ENCODE results near the gene PACSIN1. TPM values are rescaled to one million over a fixed set of nuclear protein-coding genes. Genes with fewer than 3 reads are reported as not detected.

PACSIN1 gene
- total RNA-seq, 6 experiments from 2014 or later: 0.05 to 0.37 (median 0.22) TPM; not detected in 1

DNA sequence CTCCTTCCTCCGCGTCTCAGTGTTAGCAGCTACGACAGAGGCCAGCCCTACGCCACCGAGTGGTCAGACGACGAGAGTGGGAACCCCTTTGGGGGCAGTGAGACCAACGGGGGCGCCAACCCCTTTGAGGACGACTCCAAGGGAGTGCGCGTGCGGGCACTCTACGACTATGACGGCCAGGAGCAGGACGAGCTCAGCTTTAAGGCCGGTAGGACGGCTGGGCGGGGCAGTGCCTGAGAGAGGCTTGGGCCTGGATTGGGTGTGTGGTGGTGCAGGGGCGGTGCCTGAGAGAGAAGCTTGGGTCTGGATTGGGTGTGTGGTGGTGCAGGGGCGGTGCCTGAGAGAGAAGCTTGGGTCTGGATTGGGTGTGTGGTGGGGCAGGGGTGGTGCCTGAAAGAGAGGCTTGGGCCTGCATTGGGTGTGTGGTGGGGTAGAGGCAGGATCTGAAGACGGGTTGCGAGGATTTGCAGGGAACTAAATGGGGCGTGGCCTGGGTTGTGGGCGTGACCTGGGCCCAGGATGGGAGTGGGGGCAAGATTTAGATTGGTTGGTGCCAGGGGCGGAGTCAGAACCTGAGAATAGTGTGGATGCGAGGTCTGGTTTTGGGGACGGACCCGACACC is 65.8 kb downstream of the PACSIN1 start:
- TF ChIP-seq, protein P1, sequence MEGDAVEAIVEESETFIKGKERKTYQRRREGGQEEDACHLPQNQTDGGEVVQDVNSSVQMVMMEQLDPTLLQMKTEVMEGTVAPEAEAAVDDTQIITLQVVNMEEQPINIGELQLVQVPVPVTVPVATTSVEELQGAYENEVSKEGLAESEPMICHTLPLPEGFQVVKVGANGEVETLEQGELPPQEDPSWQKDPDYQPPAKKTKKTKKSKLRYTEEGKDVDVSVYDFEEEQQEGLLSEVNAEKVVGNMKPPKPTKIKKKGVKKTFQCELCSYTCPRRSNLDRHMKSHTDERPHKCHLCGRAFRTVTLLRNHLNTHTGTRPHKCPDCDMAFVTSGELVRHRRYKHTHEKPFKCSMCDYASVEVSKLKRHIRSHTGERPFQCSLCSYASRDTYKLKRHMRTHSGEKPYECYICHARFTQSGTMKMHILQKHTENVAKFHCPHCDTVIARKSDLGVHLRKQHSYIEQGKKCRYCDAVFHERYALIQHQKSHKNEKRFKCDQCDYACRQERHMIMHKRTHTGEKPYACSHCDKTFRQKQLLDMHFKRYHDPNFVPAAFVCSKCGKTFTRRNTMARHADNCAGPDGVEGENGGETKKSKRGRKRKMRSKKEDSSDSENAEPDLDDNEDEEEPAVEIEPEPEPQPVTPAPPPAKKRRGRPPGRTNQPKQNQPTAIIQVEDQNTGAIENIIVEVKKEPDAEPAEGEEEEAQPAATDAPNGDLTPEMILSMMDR (IDR thresholded peaks at IDR 0.05): no peak
- TF ChIP-seq POLR2A (IDR thresholded peaks at IDR 0.05): no peak

DNA sequence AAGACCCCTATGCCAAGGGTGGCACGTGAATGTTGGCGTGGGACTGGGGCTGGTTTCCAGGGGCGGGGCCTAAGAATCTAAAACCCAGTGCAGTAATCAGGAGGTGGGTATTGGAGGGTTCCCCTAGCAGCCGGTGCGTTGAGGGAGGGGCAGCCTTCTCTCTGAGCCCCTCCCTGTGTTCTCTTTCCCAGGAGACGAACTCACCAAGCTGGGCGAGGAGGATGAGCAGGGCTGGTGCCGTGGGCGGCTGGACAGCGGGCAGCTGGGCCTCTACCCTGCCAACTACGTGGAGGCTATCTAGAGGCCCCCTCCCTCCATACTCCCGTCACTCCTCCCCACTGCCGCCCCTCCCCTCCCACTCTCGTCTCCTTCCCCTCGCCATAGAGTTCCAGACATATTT is 66.4 kb downstream of the PACSIN1 start:
- H3K4me3 ChIP-seq: no peak overlapping the region
- H3K27ac ChIP-seq: no peak overlapping the region
- no peaks in the 10 kb centered on the region for H3K9me3 ChIP-seq
- WGBS (ENCODE audit: insufficient coverage, low coverage, low lambda C conversion rate, missing lambda C conversion rate): 100% methylated on average over 4 of the region's 15 CpGs
- ATAC-seq (no peak), DNase-seq (no peak)
- intact Hi-C loops (cut with DNase I): loop anchor here (5.0 kb wide), 2 partner anchors 70 to 75 kb away; no protein-coding TSS in a partner anchor
- H3K4me1 ChIP-seq: peaks cover 0 to 9% (median 0%) of the 10 kb centered on the region in 4 donors
- TF ChIP-seq, protein P1 (IDR thresholded peaks at IDR 0.05): no peak
- no peak for TF ChIP-seq POLR2A (IDR thresholded peaks at IDR 0.05)
- H3K36me3 ChIP-seq: no peaks in the 10 kb centered on the region
- no peaks in the 10 kb centered on the region for H3K27me3 ChIP-seq

More for the DNA sequence above, 65.8 kb downstream of the PACSIN1 start:
- H3K9me3 ChIP-seq: no peaks in the 10 kb centered on the region
- 89% methylated on average over 18 of the region's 29 CpGs for WGBS (ENCODE audit: insufficient coverage, low coverage, low lambda C conversion rate, missing lambda C conversion rate)
- ATAC-seq (peak in 1 of 4 donors; percentile 68), DNase-seq (no peak)
- H3K4me1 ChIP-seq: peaks cover 0 to 9% (median 0%) of the 10 kb centered on the region in 4 donors
- no peak overlapping the region for H3K4me3 ChIP-seq
- intact Hi-C loops (cut with DNase I): loop anchor here (5.0 kb wide), 2 partner anchors 71 to 76 kb away; no protein-coding TSS in a partner anchor
- H3K27me3 ChIP-seq: no peaks in the 10 kb centered on the region
- no peak overlapping the region for H3K27ac ChIP-seq
- H3K36me3 ChIP-seq: no peaks in the 10 kb centered on the region

DNA sequence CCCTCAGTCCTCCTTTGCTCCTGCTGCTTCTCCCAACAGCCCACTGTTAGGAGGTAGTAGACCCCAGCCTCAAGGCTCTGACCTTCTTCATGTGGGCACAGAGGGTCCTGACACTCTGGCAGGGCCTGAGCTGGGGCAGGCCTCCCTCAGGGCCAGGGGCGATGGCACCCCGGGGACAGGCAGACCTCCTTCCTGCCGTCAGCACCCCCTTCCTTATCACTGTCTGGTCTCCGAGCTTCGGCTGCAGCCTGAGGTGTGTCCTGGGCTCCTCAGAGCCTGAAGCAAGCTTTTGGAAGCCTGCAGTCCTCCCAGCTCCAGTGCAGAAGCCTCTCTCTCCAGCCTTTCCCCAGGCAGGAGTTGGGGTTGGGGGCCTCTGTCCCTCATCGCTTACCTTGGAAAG is 68.3 kb downstream of the PACSIN1 start:
- intact Hi-C loops (cut with DNase I): loop anchor here (5.0 kb wide), 2 partner anchors 68 to 73 kb away; no protein-coding TSS in a partner anchor
- no peak overlapping the region for H3K27ac ChIP-seq
- no peak for ATAC-seq
- TF ChIP-seq, protein P1 (IDR thresholded peaks at IDR 0.05): no peak
- no peak for TF ChIP-seq POLR2A (IDR thresholded peaks at IDR 0.05)
- no peaks in the 10 kb centered on the region for H3K9me3 ChIP-seq
- no peaks in the 10 kb centered on the region for H3K27me3 ChIP-seq
- H3K4me3 ChIP-seq: no peak overlapping the region
- H3K4me1 ChIP-seq: peaks cover 0 to 9% (median 0%) of the 10 kb centered on the region in 4 donors
- DNase-seq: no peak
- no peaks in the 10 kb centered on the region for H3K36me3 ChIP-seq
- no CpG with 5 or more reads among the region's 6 CpGs for WGBS (ENCODE audit: insufficient coverage, low coverage, low lambda C conversion rate, missing lambda C conversion rate)

DNA sequence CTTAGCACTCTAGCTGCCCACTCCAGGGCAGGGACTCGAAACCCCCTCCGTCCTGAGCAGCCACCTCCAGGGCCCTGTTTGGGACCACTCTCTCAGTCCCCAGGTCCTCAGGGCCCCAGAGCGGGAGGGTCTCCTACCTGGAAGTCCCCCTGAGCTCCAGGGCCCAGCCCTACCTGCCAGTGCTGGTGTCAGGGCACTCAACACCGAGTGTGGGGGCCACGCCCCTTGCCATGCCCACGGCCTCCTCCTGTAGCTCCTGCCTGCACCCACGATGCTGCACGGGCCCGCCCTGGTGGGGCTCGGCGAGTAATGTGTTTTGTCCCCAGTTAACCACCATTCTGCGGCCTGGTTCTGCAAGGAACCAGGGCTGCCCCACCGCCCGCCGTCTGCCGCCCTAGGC is 68.8 kb downstream of the PACSIN1 start:
- TF ChIP-seq POLR2A (IDR thresholded peaks at IDR 0.05): no peak
- TF ChIP-seq, protein P1 (IDR thresholded peaks at IDR 0.05): no peak
- Histone ChIP-seq H3K9me3 (no peaks in the 10 kb centered on the region), H3K4me1 (peaks cover 0 to 7% (median 0%) of the 10 kb centered on the region in 4 donors), H3K27me3 (no peaks in the 10 kb centered on the region), H3K4me3 (no peak overlapping the region), H3K27ac (no peak overlapping the region), H3K36me3 (no peaks in the 10 kb centered on the region)
- WGBS (ENCODE audit: insufficient coverage, low coverage, low lambda C conversion rate, missing lambda C conversion rate): 90% methylated on average over 4 of the region's 16 CpGs
- no peak for ATAC-seq
- no peak for DNase-seq
- intact Hi-C loops (cut with DNase I): loop anchor here (5.0 kb wide), 2 partner anchors 68 to 73 kb away; no protein-coding TSS in a partner anchor
